Dermis blood vessel endothelial cell (primary cell): ENCODE results near the gene STAM. TPM values are rescaled to one million over a fixed set of nuclear protein-coding genes. Genes with fewer than 3 reads are reported as not detected.

Experiments used
- DNase-seq: peaks from one replicate; pipeline ENCODE4 v3.0.0; 2010
- total RNA-seq: library from RNA; depleted of rRNA; stranded (reverse); fragments of >200 nt; gene quantifications from 2 replicates; pipeline ENCODE4 v1.2.3, GENCODE V29; 2014

The STAM gene
- total RNA-seq, 1 donor from 2014 or later, result 12.9 TPM

DNA sequence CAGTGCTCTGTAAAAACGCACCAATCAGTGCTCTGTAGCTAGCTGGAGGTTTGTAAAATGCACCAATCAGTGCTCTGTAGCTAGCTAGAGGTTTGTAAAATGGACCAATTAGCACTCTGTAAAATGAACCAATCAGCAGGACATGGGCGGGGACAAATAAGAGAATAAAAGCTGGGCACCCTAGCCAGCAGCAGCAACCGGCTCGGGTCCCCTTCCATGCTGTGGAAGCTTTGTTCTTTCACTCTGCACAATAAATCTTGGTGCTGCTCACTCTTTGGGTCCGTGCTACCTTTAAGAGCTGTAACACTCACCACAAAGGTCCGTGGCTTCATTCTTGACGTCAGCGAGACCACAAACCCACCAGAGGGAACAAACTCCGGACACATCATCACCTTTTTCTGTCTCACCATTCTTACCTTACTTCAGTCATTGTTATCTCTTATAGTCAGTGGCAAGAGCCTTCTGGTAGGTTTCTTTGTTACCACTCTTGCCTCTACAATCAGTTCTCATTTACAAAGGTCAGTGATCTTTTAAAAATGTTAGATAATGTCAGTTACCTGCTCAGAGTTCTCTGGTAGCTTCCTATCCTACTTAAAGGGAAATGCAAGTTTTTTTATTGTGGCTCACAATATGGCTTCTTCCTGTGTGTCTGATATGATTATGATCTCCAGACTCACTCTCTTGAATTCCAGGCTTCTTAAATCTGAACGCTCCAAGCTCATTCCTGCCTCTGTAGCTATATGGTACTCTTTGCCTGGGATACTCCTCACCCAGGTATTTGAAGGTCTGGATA is 4.5 kb downstream of the STAM start:
- DNase-seq, result no peak

DNA sequence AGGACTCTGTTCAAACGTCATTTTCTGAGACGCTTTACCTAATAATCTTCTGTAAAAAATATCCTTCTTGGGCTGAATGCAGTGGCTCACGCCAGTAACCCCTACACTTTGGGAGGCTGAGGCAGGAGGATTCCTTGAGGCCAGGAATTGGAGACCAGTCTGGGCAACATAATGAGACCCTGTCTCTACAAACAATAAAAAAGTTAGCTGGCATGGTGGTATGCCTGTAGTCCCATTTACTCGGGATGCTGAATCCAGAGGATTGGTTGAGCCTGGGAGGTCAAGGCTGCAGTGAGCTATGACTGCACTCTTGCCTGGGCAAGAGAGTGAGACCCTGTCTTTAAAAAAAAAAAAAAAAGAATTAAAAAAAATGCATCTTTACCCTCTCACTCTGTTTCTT is 5.1 kb downstream of the STAM start:
- DNase-seq, result no peak

DNA sequence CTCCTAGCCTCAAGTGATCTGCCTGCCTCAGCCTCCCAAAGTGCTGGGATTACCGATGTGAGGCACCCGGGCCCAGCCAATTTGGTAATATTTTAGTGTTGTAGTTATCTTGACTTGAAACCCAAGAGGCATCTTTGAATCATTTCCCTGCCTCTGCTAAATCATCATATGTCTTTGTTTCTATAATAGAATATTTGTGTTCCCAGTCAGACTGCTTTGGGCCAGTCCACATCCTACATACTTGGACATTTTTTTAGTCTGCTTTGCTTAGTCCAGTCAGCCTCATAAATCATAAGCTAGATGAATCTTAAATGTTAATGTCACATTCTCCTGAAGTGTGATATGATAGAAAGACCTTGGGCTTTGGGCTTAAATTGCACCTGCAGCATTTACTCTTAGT is 5.9 kb downstream of the STAM start:
- DNase-seq, result no peak

DNA sequence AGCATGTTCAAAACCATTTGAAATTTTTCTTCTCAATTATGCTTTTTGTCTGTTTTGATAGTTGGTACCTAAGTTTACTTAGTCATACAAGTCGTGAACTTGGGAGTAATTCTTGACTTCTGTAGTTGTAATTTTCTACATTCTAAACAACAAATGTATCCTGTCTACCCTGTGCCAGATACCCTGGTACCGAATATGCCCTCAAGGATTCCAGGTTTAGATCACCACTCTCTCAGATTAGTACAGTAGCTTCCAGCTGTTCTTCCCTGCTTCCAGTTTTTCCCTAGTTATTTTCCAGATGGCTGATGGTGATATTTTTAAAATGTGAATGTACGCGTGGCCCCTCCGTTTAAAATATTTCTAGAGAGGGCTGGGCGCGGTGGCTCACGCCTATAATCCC is 6.5 kb downstream of the STAM start:
- DNase-seq, result no peak

DNA sequence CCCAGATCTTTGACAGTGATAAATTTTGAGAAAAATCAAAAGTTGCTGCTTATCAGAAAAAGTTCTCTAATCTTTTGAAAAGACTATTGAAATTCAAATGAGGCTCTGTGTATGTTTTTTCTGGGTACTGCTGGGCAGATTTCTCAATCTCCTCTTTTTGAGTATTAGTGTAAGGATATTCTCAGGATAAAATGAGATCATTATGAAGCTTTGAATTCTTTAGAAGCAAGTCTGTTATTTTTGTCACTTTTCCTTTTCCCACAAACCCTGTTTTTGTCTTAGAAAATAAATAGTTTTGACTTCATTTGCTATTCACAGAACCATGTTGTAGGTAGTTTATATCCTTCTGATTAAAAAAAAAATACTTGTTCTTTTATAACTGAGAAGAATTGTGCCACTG is 7.9 kb downstream of the STAM start:
- no peak for DNase-seq

DNA sequence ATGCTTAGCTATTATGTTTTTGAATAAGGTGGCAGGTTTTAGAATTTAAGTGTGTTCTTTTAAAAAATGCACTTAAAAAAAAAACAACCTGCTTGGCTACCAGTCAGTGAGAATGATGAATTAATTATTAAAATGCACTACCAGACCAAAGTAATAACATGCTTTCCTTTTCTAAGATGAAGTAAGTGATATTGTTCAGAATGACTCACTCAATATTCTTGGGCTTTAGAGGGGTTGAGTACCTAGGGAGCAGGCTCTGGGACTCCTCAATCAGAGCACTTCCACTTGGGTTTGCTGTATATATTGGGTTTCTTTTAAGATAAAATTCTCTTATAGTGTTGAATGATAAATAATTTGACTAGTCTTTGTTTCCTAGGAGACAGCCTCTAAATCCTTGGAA is 8.6 kb downstream of the STAM start:
- DNase-seq, result no peak

DNA sequence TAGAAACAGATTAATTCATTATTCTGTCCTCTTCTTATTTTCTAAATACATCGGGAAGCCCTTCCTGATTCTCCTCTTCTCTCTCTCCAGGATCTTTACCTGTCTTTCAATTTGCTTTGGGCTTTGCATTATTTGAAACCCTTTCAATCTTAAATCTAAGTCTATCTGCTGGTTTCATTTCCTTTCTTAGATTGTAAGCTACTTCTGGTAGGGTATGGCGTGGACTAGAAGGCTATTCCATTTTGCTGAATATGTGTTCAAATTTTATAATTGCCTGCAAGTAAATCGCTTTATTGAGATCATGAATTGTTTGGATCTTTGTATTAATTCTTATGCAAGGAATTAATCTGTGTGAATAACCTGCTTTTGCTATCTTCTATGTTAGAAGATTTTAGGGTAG is 11.1 kb downstream of the STAM start:
- DNase-seq, result no peak

DNA sequence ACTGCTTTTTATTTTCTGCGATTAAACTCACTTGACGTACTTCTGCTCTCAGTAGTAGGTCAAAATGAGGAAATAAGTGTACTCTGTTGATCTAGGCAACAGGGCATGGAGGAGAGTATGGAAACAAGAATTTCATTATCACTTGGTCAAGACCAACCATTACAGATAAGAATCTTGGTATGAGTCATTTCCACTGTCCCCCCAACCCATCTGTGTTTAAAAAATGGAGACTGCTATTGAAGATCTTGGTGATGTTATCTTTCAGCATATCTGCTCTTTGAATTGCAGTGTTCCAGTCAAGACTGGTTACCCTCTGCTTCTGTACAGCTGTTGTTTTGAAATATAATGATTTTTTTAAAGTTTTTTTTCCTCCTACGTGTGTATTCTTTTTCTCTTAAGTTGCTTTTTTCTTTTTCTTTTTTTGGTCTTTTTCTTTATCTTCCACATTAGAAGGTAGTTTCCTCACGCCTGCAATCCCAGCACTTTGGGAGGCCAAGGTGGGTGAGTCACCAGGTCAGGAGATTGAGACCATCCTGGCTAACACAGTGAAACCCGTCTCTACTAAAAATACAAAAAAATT is 11.7 kb downstream of the STAM start:
- DNase-seq, result peak; percentile 50

DNA sequence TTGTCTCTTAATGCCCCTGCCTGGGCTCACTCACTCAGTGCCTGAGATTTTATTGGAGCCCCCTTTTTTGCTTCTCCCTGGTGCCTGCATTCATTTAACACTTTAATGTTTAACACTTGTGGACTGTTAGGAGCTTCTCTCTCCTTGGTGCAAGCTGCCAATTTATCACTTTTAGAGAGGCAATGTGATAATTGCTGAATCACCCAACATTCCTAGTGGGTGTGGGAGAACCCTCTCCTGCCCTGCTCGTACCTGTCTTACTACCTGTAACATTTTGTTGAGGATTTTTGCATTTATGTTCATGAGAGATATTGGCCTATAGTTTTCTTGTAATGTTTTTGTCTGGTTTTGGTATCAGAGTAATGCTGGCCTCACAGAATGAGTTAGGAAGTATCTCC is 13.2 kb downstream of the STAM start:
- no peak for DNase-seq

DNA sequence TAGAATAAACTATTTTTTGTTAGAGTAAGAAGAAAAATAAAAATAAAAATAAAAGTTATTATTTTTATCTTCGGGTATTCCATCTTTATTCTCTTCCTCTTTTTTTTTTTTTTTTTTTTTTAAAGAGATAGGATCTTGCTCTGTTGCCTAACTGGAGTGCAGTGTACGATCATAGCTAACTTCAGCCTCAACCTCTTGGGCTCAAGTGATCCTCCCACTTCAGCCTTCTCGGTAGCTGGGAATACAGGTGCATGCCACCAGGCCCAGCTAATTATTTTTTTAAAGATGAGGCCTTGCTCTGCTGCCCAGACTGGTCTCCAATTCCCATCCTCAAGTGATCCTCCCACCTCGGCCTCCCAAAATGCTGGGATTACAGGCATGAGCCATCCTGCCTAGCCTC is 15.4 kb downstream of the STAM start:
- no peak for DNase-seq

DNA sequence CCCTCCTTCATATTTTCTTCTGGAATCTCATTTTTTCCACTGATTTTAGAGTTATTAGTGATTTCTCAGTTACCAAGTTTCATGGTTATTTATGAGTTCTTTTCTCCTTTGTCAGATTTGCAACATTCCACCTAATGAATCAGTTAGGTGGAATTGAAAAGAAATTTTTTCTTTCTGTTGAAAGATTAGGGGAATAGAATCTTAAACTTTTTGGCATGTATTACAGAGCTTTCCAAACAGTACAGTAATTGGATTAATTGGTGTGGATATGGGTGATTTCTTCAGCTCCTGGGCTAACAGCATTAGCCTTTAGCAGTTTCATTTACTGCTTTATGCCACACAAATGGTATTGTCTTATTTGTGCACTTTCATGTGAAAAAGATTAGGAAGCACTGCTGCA is 17.0 kb downstream of the STAM start:
- no peak for DNase-seq

DNA sequence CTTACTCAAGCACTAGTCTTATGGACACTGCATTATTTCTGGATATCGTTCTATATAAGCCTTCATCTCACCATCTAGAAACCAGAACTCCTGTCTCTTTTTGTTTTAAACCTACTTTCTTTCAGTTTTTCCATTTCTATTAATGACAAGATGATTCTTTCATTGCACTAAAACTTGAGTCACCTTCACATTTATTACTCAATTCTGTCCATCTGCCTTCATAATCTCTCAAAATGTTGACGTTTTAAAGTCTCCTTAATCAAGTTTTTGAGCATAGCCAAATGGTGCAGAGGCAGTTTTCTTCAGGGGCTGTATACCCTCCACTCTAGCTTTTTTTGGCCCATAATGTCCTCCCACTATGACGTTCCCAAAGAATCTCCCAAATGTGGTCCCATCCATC is 17.6 kb downstream of the STAM start:
- DNase-seq, result no peak

DNA sequence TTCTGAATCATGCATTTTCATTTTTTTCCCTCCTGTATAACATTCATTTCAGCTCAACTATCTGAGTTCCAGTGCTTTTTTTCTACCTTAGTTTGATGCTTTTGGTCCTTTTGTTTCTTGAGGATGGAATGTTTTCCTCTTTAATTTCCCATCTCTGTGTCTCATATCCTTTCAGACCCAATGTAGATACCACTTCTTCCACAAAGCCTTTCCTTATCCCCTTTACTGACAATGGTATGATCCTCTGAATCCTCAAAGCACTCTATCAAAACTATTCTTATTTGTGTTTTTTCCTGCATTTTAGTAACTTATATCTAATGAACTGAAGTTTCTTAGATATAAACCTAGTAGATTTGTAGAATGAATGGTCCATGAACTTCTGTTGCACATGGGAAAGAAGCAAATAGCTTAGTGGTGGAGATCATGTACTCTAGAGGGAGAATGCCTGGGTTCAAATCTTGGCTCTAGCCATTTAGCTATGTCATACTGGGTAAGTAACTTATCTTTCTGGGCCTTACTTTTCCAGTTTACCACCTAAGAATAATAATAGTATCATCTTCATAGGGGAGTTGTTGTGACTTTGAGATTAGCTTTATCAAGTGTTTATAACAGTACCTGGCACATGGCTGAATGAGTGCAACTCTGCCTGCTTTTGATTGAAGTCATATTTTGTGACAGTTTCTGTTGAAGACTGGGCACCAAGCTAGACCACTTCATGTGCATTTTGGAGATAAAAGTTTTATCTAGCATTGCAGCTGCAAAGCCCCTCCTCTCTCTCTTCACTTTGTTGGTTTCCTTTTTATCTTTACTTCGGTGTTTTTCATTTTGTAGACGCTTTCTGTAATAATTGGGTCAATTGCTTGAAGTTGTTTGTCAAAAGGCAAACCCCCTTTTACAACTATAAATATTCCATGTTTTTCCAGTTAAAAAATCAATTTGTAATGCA is 18.5 kb downstream of the STAM start:
- DNase-seq, result no peak

DNA sequence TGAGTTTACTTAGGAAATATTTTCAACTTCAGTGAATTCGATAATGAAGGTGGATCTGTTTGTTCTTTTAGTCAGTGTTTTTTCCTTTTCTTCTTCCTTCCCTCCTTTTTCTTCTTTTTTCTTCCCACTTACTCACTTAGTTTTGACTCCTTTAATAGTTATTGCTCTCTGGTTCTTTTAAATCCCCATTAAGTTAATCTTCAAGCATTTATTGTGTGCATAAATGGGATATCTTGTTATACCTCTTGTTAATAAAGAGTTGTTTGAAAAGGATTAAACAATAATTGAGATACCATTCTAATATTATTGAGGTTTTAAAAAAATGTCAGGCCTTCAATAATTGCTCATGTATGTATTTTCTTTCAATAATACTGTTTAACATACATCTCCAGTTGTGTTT is 19.5 kb downstream of the STAM start:
- DNase-seq, result no peak

DNA sequence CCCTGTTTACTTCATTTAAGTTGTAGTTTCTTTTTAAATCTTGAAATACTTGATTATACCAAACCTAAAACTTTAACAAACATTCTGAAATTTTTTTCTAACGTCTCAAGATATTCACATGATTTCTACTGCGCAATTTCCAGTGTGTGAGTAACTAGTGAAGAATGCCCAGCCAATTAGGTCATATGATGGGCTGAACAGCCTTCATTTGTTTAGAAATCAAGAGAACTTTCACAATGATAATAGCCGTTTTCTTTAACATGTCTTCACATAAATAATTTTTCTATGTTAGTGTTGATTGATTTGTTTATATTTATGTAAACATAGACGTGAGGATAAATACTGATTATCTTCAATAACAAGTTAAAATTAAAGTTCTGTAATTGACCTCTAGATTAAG is 21.8 kb downstream of the STAM start:
- DNase-seq, result peak; percentile 85

DNA sequence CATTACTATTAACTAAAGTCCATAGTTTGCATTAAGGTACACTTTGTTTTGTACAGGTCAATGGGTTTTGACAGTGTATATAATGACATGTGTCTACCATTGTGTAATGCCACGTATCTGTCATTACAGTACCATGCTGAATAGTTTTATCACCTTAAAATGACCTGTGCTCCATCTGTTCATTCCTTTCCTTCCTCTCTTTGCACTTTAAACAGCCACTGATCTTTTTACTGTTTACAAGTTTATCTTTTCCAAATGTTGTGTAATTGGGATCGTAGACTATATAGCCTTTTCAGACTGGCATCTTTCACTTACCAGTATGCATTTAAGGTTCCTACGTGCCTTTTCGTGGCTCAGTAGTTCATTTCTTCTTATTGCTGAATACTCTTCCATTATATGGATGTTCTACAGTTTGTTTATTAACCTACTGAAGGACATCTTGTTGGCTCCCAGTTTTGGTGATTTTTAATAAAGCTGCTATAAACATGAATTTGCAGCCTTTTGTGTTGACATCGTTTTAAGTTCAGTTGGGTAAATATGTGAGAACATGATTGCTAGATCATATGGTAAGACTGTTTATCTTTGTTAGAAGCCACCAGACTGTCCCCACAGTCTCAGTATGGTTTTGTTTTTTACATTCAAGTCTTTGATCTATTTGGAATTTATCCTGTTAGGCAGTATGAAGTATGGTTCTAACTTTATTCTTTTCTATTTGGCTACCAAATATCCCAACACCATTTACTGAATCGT is 24.7 kb downstream of the STAM start:
- DNase-seq, result no peak

DNA sequence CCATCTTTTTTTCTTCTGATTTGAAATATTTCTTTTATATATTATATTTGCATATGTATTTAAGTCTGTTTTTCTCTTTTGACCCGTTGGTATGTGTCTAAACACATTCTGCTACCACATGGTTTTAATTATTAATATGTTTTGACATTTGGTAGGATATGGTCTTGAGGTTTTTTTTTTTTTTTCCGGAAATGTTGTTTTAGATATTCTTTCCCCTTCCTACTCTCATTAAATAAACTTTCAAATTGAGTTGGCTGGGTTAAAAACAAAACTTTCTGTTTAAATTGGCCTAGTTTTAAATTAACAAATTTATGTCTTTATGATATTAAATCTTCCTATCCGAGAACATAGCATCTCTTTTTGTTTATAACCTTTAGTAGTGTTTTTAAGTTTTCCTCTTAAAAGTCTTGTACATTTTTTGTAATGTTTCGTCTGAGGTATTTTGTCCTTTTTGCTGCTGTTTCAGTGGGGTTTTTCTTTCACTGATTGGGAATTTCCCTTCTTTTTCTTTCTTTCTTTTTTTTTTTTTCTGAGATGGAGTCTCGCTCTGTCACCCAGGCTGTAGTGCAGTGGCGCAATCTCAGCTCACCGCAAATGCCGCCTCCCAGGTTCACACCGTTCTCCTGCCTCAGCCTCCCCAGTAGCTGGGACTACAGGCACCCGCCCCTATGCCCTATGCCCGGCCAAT is 25.4 kb downstream of the STAM start:
- no peak for DNase-seq

DNA sequence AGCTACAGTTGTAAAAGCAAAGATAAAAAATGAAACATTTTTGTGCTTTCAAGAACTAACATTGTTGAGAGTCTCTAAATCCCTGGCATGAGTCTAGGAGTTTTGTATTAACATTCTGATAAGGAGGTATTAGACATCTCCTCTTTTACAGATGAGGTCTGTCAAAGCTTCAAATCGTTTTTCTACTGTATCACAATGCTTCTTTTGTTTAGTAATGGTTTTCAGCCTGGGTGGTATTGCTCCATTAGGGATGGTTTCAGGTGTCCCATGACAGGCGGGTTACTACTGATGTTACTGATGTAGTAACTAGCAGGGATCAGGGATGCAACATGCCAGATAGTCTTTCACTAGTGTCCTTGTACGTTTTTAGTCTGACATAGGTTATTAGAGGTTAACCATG is 27.4 kb downstream of the STAM start:
- no peak for DNase-seq

DNA sequence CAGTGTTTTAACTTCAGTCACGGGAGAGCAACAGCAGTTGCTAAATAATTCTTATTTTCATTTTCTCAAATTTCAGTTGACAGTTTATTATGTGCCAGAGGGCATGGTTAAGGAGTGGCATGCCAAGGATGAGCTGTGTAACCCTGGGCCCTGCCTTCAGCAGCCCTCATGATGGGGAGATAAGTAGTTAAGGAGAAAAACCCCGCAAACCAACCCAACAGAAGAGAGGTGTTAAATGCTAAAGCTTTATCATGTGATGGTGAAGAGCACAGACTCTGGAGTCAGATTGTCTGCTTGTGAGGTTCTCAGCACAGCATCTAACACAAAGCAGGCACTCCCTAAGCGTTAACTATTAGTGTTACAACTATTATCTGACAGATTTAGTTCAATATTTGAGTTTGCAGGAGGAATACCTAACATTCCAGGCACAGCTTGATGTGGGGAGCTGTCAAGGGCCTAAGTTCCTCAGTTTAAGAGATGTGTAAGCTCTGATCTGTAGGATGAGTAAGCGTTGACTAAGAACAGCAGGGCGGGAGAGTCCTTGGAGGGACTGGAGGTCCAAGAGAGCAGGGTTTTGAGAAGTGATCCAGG is 29.6 kb downstream of the STAM start:
- no peak for DNase-seq

DNA sequence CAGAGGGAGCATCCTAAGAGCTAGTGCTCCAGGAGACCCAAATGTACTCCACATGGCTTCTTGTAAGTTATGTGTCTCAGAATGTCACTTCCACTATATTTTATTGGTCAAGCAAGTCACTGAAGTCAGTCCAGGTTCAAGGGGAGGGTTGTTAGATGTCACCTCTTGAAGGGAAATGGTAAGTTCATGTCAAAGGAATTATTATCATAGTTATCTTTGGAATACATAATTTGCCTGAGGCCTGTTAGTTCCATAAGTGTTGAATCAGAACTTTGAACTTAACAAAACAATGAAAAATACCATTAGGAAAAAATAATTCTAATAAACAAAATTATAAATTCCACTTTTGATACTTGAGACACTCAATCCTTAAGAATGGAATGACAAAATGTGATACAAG is 30.6 kb downstream of the STAM start:
- no peak for DNase-seq

DNA sequence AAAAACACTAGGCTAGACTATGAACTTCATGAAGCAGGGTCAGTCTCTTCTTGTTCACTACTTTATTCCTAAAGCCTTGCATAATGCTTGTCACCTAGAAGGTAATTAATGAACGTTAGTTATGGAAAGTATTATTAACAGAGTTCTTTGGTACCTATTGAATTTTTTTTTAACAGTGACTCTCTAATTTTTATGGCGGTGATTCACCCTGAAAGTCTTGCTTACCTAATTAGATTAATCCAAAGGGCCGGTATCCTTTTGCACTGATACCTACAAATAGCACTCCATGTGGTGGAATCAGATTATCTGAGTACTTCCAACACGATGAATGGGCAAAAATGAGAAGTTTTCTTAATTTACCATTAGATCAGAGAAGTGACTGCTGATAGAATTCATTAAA is 31.7 kb downstream of the STAM start:
- DNase-seq, result no peak

DNA sequence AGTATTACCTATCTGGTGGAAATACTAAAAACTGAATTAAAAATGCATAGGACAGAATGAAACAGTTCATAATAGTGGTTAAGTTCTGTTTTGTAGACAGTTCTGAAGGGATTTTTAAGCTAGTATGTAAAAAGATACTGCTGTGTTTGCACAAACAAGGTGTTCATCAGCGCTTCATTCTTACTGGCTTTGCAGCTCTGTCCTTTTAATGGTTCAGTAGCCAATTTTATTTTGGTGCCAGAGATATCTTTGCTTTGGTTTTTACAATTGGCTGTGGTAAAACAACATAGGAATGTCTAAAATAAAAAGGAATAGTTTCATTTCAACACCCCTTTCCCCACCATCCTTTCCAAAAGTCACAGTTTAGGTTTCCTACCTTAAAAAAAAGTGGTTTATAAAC is 33.0 kb downstream of the STAM start:
- DNase-seq, result no peak
